IMR-90 (cell line): ENCODE measurements around the gene SLC44A5. TPM values are rescaled to one million over a fixed set of nuclear protein-coding genes. Genes with fewer than 3 reads are reported as not detected.

Source experiments
- ATAC-seq: fragments of 200-7000 bp; cut with Tn5 transposase; 2 replicates; pipeline ENCODE4 v1.9.1; 2020; ENCODE audit warnings: low read depth, mild to moderate bottlenecking, moderate library complexity
- BruUV-seq: library from RNA; stranded (reverse); fragments of 400-500 nt; replicated peaks from 2 replicates; lab custom pipeline; 2021; lab: Mats Ljungman, UMichigan
- CTCF ChIA-PET: fragments of 300-600 bp; formaldehyde crosslinking; extraction: SDS; loops from one replicate; lab custom pipeline; 2021; ENCODE audit warnings: antibody characterized with exemption; lab: Yijun Ruan, JAX
- POLR2A ChIA-PET: fragments of 300-600 bp; sonication (Branson Sonifier 250); formaldehyde crosslinking; loops from one replicate; lab custom pipeline; 2022; ENCODE audit warnings: antibody characterized with exemption; ENCODE audit not compliant: unreplicated experiment; lab: Charles Lee
- DNase-seq: peaks from one replicate; pipeline ENCODE4 v3.0.0; 2013
- H2AFZ ChIP-seq: replicated peaks from 2 replicates; pipeline ENCODE3; 2013; ENCODE audit warnings: low read length, mild to moderate bottlenecking; ENCODE audit not compliant: poor library complexity
- H2AK5ac ChIP-seq: 2 replicates; pipeline ENCODE4 v1.6.1; 2013; ENCODE audit warnings: low read depth, low read length, inconsistent platforms
- H2AK9ac ChIP-seq: replicated peaks from 2 replicates; pipeline ENCODE3; 2013; ENCODE audit warnings: mild to moderate bottlenecking, low read depth, low read length, moderate library complexity; ENCODE audit not compliant: poor library complexity
- H2BK120ac ChIP-seq: 2 replicates; pipeline ENCODE4 v1.6.1; 2013; ENCODE audit warnings: low read depth, low read length, inconsistent platforms
- H2BK15ac ChIP-seq: 3 replicates; pipeline ENCODE4 v1.6.1; 2013; ENCODE audit warnings: low read depth, low read length, inconsistent platforms
- H2BK20ac ChIP-seq: 2 replicates; pipeline ENCODE4 v1.6.1; 2013; ENCODE audit warnings: low read depth, mild to moderate bottlenecking, inconsistent platforms, low read length, moderate library complexity
- H2BK5ac ChIP-seq: 2 replicates; pipeline ENCODE4 v1.6.1; 2013; ENCODE audit warnings: mild to moderate bottlenecking, low read depth, low read length, inconsistent platforms; ENCODE audit not compliant: poor library complexity, severe bottlenecking
- H3K14ac ChIP-seq: replicated peaks from 2 replicates; pipeline ENCODE4 v1.6.1; 2013; ENCODE audit warnings: low read depth, low read length, inconsistent platforms
- H3K18ac ChIP-seq: 2 replicates; pipeline ENCODE4 v1.6.1; 2013; ENCODE audit warnings: low read depth, low read length, control low read depth
- H3K23ac ChIP-seq: 2 replicates; pipeline ENCODE4 v1.6.1; 2013; ENCODE audit warnings: low read depth, low read length, inconsistent platforms
- H3K27ac ChIP-seq: 2 replicates; pipeline ENCODE4 v1.5.1; 2013; ENCODE audit warnings: mild to moderate bottlenecking, control low read depth, low read length; ENCODE audit not compliant: insufficient read depth
- H3K27me3 ChIP-seq: 2 replicates; pipeline ENCODE4 v1.6.1; 2013; ENCODE audit warnings: low read length; ENCODE audit not compliant: control insufficient read depth, insufficient read depth
- H3K36me3 ChIP-seq: 2 replicates; pipeline ENCODE4 v1.6.1; 2013; ENCODE audit warnings: low read length, mixed read lengths; ENCODE audit not compliant: control insufficient read depth, insufficient read depth
- H3K4ac ChIP-seq: 2 replicates; pipeline ENCODE4 v1.6.1; 2013; ENCODE audit warnings: low read depth, low read length, inconsistent platforms
- H3K4me1 ChIP-seq: 2 replicates; pipeline ENCODE4 v1.6.1; 2013; ENCODE audit warnings: low read length, mixed read lengths; ENCODE audit not compliant: control insufficient read depth, insufficient read depth
- H3K4me2 ChIP-seq: 2 replicates; pipeline ENCODE4 v1.6.1; 2013; ENCODE audit warnings: low read depth, mild to moderate bottlenecking, control low read depth, low read length, moderate library complexity
- H3K4me3 ChIP-seq: 2 replicates; pipeline ENCODE4 v1.5.1; 2013; ENCODE audit warnings: low read depth, mild to moderate bottlenecking, control low read depth, low read length, moderate library complexity; ENCODE audit not compliant: insufficient read depth
- H3K56ac ChIP-seq: 2 replicates; pipeline ENCODE4 v1.6.1; 2013; ENCODE audit warnings: low read length, inconsistent platforms; ENCODE audit not compliant: insufficient read depth; ENCODE audit errors: extremely low read depth
- H3K79me1 ChIP-seq, 2 experiments: 2 replicates each; pipeline ENCODE4 v1.6.1; 2013; ENCODE audit warnings: low read length in 2 of 2, inconsistent platforms in 1 of 2, low read depth in 1 of 2
- H3K9ac ChIP-seq: 2 replicates; pipeline ENCODE4 v1.6.1; 2013; ENCODE audit warnings: low read depth, low read length, control low read depth
- H3K9me1 ChIP-seq: 2 replicates; pipeline ENCODE4 v1.6.1; 2013; ENCODE audit warnings: low read length, inconsistent platforms; ENCODE audit not compliant: insufficient read depth
- H3K9me3 ChIP-seq: 2 replicates; pipeline ENCODE4 v1.6.1; 2013; ENCODE audit warnings: low read length; ENCODE audit not compliant: control insufficient read depth, insufficient read depth
- H4K20me1 ChIP-seq: 2 replicates; pipeline ENCODE4 v1.6.1; 2013; ENCODE audit warnings: low read length, inconsistent platforms; ENCODE audit not compliant: insufficient read depth
- H4K5ac ChIP-seq: 2 replicates; pipeline ENCODE4 v1.6.1; 2013; ENCODE audit warnings: mild to moderate bottlenecking, low read depth, low read length, control low read depth
- H4K8ac ChIP-seq, 2 experiments: 2 replicates each; pipeline ENCODE4 v1.6.1; 2013; ENCODE audit warnings: low read depth in 2 of 2, low read length in 2 of 2, control low read depth in 1 of 2, inconsistent platforms in 1 of 2
- H4K91ac ChIP-seq: 2 replicates; pipeline ENCODE4 v1.6.1; 2013; ENCODE audit warnings: low read depth, low read length, inconsistent platforms; ENCODE audit not compliant: insufficient read depth
- ELK1 ChIP-seq: fragments of 150-350 bp; IDR thresholded peaks from 2 replicates; pipeline ENCODE4 v1.6.1; 2016; ENCODE audit warnings: low read depth, mild to moderate bottlenecking, low read length, moderate library complexity, borderline replicate concordance
- MXI1 ChIP-seq: IDR thresholded peaks from 2 replicates; pipeline ENCODE4 v1.6.1; 2012; ENCODE audit warnings: low read depth, mild to moderate bottlenecking, low read length, moderate library complexity, borderline replicate concordance
- NFE2L2 ChIP-seq: fragments of 150-350 bp; IDR thresholded peaks from 2 replicates; pipeline ENCODE4 v1.6.1; 2016; ENCODE audit warnings: low read depth, mild to moderate bottlenecking, low read length
- POLR2A ChIP-seq: IDR thresholded peaks from 2 replicates; pipeline ENCODE4 v1.6.1; 2012; ENCODE audit warnings: mild to moderate bottlenecking, low read depth, low read length
- WGBS, 2 experiments: methylation state at CpG; one replicate each; pipeline versions ENCODE4 v1.1.5 to v1.1.7; 2013; ENCODE audit warnings: missing lambda C conversion rate in 2 of 2; ENCODE audit not compliant: insufficient read length in 1 of 2; ENCODE audit errors: extremely low coverage in 2 of 2; 5-methylcytosine and 5-hydroxymethylcytosine counted together
- dilution Hi-C: fragments of 300-500 bp; cut with HindIII; formaldehyde crosslinking; loops from one replicate; pipeline ENCODE4 v1.14.3; 2018; ENCODE audit warnings: low sequenced_read_pairs; ENCODE audit not compliant: unreplicated experiment
- in situ Hi-C: fragments of 300-500 bp; cut with MboI; formaldehyde crosslinking; loops from 3 replicates; pipeline ENCODE4 v1.14.3; 2019; ENCODE audit warnings: low sequenced_read_pairs, inconsistent platforms, mixed read lengths
- intact Hi-C: fragments of 100-400 bp; cut with micrococcal nuclease; formaldehyde crosslinking; loops from 2 replicates; pipeline ENCODE4 v1.10.0; 2022
- polyA plus RNA-seq, 3 experiments: library from polyadenylated mRNA; depleted of rRNA; stranded (reverse); fragments of >200 nt; gene quantifications; 2 replicates each; pipeline ENCODE4 v1.2.3, GENCODE V29; 2012; ENCODE audit warnings: low replicate concordance in 1 of 3
- total RNA-seq: library from RNA; depleted of rRNA; stranded (reverse); fragments of >200 nt; gene quantifications from 2 replicates; pipeline ENCODE4 v1.2.3, GENCODE V29; 2012

The SLC44A5 gene
- total and polyA plus RNA-seq, 2 of the 4 experiments (the other 2 are of a cell fraction) = under 0.01 TPM; not detected in 1

GRCh38 chr1:75317976-75318375, 292.9 kb downstream of the SLC44A5 start:
- Histone ChIP-seq H3K9me3 (peaks cover 6% of the 10 kb centered on the region; the same call in 1 of the 2 replicates), H3K9ac (no peak overlapping the region), H3K4me1 (no peaks in the 10 kb centered on the region), H3K4ac (no peak overlapping the region), H3K27me3 (no peaks in the 10 kb centered on the region), H4K20me1 (no peaks in the 10 kb centered on the region), H3K9me1 (no peaks in the 10 kb centered on the region), H3K36me3 (no peaks in the 10 kb centered on the region), H2AK5ac (no peak overlapping the region), H2BK15ac (no peak overlapping the region), H4K8ac (no peak overlapping the region), H2AK9ac (no peak overlapping the region), H2BK120ac (no peak overlapping the region), H3K4me2 (no peak overlapping the region), H3K56ac (no peak overlapping the region), H4K5ac (no peak overlapping the region), H3K14ac (no peak overlapping the region), H2AFZ (no peak overlapping the region), H4K91ac (no peak overlapping the region), H3K79me1 (no peaks in the 10 kb centered on the region), H3K18ac (no peak overlapping the region), H3K23ac (no peak overlapping the region), H3K27ac (no peak overlapping the region), H2BK5ac (no peak overlapping the region), H2BK20ac (no peak overlapping the region), H3K4me3 (no peak overlapping the region)
- WGBS, 2 experiments = no CpG with 5 or more reads among the region's 4 CpGs
- dilution Hi-C loops = no loop called here
- intact Hi-C loops = no loop called here
- DNase-seq (no peak), ATAC-seq (no peak)
- in situ Hi-C loops = no loop called here
- TF ChIP-seq MXI1 (no peak), POLR2A (no peak), ELK1 (no peak), NFE2L2 (no peak)
- ChIA-PET CTCF (interaction anchor here (0.5 kb wide), 1 partner anchor 10 kb away, joined by 4 read pairs; no protein-coding TSS in a partner anchor), POLR2A (no interaction called here)
- BruUV-seq = no TSS peak
